ENCODE results near the gene CCS. TPM values are rescaled to one million over a fixed set of nuclear protein-coding genes. Genes with fewer than 3 reads are reported as not detected.
A peak's percentile ranks its signal among the peaks of the same experiment; 100 is the strongest.

CCS gene
- total RNA-seq, 2 donors from 2014 or later, result 23.1 to 23.4 TPM

DNA sequence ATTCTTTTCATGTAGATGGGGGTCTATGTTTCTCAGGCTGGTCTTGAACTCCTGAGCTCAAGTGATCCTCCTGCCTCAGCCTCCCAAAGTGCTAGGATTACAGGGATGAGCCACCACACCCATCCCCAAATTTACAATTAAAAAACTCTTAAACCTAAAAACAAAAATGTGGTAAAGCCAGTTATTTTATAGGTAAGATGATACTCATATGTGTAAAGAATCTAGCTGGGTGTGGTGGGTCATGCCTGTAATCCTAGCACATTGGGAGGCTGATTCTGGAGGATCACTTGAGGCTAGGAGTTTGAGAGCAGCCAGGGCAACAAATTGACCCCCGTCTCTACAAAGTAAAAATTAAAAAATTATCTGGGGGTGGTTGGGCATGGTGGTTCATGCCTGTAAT is 19.5 kb downstream of the CCS start:
- DNase-seq, result no peak
- Mint-ChIP-seq H3K36me3 (ENCODE audit: low read depth) (peaks cover 7% of the 10 kb centered on the region), H3K4me1 (peaks cover 21% of the 10 kb centered on the region), H3K27me3 (no peaks in the 10 kb centered on the region), H3K27ac (no peak overlapping the region), H3K4me3 (no peak overlapping the region)
- H3K9me3 ChIP-seq (ENCODE audit: control insufficient read depth, low read length, poor library complexity, severe bottlenecking), result no peaks in the 10 kb centered on the region
- no peak for ATAC-seq

DNA sequence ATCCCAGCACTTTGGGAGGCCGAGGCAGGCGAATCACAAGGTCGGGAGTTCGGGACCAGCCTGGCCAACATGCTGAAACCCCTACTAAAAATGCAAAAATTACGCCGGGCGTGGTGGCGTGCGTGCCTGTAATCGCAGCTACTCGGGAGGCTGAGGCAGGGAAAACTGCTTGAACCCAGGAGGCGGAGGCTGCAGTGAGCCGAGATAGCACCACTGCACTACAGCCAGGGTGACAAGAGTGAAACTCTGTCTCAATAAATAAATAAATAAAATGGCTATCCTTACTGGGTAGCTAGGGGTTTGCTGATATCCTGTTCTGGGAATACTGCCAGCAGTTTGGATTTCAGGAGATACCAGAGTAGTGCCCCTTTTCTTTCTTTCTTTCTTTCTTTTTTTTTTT is 21.1 kb downstream of the CCS start:
- no peaks in the 10 kb centered on the region for H3K9me3 ChIP-seq (ENCODE audit: control insufficient read depth, low read length, poor library complexity, severe bottlenecking)
- ATAC-seq, result no peak
- Mint-ChIP-seq H3K36me3 (ENCODE audit: low read depth) (peaks cover 12% of the 10 kb centered on the region), H3K4me1 (peaks cover 36% of the 10 kb centered on the region), H3K27ac (no peak overlapping the region), H3K4me3 (no peak overlapping the region), H3K27me3 (no peaks in the 10 kb centered on the region)
- DNase-seq, result no peak

- ATAC-seq, result peak; percentile 86
- Mint-ChIP-seq H3K4me3 (peak within 1 kb of the TSS; percentile 98), H3K36me3 (ENCODE audit: low read depth) (peaks cover 12% of the 10 kb centered on the region)
These were observed 23.6 kb downstream of the CCS start, which contains the start of gene RBM14 for GRCh38 chr11:66616379-66617154. Gene RBM14, plus strand, starts transcription at chr11:66616630. Its CDS starts 91 bp downstream, at chr11:66616721.

DNA sequence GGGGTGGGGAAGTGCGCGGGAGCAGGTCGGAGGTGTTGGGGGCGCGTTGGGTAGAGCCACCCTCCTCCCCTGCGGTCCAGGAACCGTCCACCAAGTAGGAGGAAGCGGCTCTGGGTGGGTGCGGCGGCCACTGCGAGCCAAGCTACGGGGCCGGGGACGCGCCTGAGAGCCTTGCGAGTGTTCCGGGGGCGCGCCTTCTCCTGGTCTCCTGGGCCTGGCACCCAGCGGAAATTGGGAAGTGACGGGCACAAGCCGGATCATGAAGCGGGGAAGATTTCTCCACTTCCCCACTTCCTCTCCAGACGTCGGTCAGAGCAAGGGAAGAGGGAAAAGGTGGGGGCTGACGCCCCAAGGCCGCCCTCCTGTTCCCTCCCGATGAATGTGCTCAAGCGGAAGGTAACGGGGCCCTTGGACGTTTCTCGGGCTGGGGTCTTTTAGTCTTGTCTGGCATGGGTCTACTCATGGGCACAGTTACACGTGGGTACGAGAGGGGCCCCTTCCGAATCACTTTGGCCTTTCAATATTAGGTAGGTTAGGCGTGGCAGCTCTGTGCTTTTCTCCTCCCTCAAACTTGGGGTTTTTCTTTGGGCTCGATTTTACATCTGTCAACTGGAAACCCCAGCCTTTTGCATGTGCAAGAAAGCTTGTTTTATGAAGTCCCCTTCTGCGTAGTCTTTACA is 24.3 kb downstream of the CCS start:
- Mint-ChIP-seq H3K36me3 (ENCODE audit: low read depth) (peaks cover 12% of the 10 kb centered on the region), H3K4me3 (peak overlapping the region; percentile 98), H3K27ac (peak overlapping the region; percentile 97), H3K4me1 (peaks cover 51% of the 10 kb centered on the region), H3K27me3 (no peaks in the 10 kb centered on the region)
- ATAC-seq (no peak), DNase-seq (peak in 1 of 3 donors; percentile 22)
- H3K9me3 ChIP-seq (ENCODE audit: control insufficient read depth, low read length, poor library complexity, severe bottlenecking), result no peaks in the 10 kb centered on the region

More at GRCh38 chr11:66616379-66617154, 23.6 kb downstream of the CCS start, which contains the start of gene RBM14:
- H3K9me3 ChIP-seq (ENCODE audit: control insufficient read depth, low read length, poor library complexity, severe bottlenecking), result no peaks in the 10 kb centered on the region
- DNase-seq, result peak; percentile 96 to 97 (median 97)
- Mint-ChIP-seq H3K27me3 (no peaks in the 10 kb centered on the region), H3K27ac (peak within 1 kb of the TSS; percentile 97), H3K4me1 (peaks cover 44% of the 10 kb centered on the region)

GRCh38 chr11:66619080-66619554 is 26.1 kb downstream of the CCS start:
- H3K27ac Mint-ChIP-seq, result peak overlapping the region; percentile 97
- peaks cover 14% of the 10 kb centered on the region for H3K36me3 Mint-ChIP-seq (ENCODE audit: low read depth)
- DNase-seq (peak in 1 of 3 donors; percentile 35), ATAC-seq (peak; percentile 60)
- H3K9me3 ChIP-seq (ENCODE audit: control insufficient read depth, low read length, poor library complexity, severe bottlenecking), result no peaks in the 10 kb centered on the region
- peaks cover 69% of the 10 kb centered on the region for H3K4me1 Mint-ChIP-seq
- peak overlapping the region; percentile 98 for H3K4me3 Mint-ChIP-seq
- no peaks in the 10 kb centered on the region for H3K27me3 Mint-ChIP-seq

DNA sequence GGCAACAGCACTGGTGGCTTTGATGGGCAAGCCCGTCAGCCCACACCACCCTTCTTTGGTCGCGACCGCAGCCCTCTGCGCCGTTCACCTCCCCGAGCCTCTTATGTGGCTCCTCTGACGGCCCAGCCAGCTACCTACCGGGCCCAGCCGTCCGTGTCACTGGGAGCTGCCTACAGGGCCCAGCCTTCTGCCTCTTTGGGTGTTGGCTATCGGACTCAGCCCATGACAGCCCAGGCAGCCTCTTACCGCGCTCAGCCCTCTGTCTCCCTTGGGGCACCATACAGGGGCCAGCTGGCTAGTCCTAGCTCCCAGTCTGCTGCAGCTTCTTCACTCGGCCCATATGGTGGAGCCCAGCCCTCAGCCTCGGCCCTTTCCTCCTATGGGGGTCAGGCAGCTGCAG is 31.5 kb downstream of the CCS start:
- peak overlapping the region; percentile 97 for H3K27ac Mint-ChIP-seq
- H3K27me3 Mint-ChIP-seq, result no peaks in the 10 kb centered on the region
- H3K4me3 Mint-ChIP-seq, result no peak overlapping the region
- H3K9me3 ChIP-seq (ENCODE audit: control insufficient read depth, low read length, poor library complexity, severe bottlenecking), result no peaks in the 10 kb centered on the region
- ATAC-seq, result no peak
- DNase-seq, result no peak
- peaks cover 14% of the 10 kb centered on the region for H3K36me3 Mint-ChIP-seq (ENCODE audit: low read depth)
- H3K4me1 Mint-ChIP-seq, result peaks cover 64% of the 10 kb centered on the region

DNA sequence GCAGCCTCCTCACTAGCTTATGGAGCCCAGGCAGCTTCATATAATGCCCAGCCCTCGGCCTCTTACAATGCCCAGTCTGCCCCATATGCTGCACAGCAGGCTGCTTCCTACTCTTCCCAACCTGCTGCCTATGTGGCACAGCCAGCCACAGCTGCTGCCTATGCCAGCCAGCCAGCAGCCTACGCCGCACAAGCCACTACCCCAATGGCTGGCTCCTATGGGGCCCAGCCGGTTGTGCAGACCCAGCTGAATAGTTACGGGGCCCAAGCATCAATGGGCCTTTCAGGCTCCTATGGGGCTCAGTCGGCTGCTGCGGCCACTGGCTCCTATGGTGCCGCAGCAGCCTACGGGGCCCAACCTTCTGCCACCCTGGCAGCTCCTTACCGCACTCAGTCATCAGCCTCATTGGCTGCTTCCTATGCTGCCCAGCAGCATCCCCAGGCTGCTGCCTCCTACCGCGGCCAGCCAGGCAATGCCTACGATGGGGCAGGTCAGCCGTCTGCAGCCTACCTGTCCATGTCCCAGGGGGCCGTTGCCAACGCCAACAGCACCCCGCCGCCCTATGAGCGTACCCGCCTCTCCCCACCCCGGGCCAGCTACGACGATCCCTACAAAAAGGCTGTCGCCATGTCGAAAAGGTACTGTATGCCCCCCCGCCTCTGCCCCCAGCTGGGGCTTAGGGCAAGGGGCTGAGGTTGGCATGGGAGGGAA is 32.2 kb downstream of the CCS start:
- peaks cover 14% of the 10 kb centered on the region for H3K36me3 Mint-ChIP-seq (ENCODE audit: low read depth)
- no peaks in the 10 kb centered on the region for H3K9me3 ChIP-seq (ENCODE audit: control insufficient read depth, low read length, poor library complexity, severe bottlenecking)
- H3K27ac Mint-ChIP-seq, result peak overlapping the region; percentile 91
- no peaks in the 10 kb centered on the region for H3K27me3 Mint-ChIP-seq
- ATAC-seq (no peak), DNase-seq (no peak)
- no peak overlapping the region for H3K4me3 Mint-ChIP-seq
- peaks cover 63% of the 10 kb centered on the region for H3K4me1 Mint-ChIP-seq

DNA sequence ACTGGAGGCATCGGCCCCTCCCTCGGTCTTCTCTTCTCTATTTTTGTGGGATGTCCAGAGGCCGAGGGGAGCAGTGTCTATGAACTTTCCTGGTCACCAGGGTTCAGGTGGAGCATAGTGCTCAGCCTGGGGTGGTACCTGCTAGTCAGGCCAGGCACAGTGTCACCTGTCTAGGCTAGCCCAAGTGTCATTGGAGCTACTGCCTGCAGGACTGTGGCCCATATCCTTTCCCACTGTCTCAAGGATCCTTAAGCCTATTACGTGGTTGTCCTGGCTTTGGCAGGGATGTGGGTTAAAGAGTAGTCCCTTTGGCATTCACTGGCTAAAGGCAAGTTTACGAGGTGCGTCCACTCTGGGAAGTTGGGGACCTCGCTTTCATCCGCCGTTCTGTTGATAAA is 32.8 kb downstream of the CCS start:
- H3K36me3 Mint-ChIP-seq (ENCODE audit: low read depth), result peaks cover 14% of the 10 kb centered on the region

GRCh38 chr11:66626382-66626781 is 33.4 kb downstream of the CCS start:
- ATAC-seq (no peak), DNase-seq (no peak)
- no peaks in the 10 kb centered on the region for H3K9me3 ChIP-seq (ENCODE audit: control insufficient read depth, low read length, poor library complexity, severe bottlenecking)
- Mint-ChIP-seq H3K4me3 (peak overlapping the region; percentile 76), H3K27me3 (no peaks in the 10 kb centered on the region), H3K4me1 (peaks cover 58% of the 10 kb centered on the region), H3K27ac (peak overlapping the region; percentile 91), H3K36me3 (ENCODE audit: low read depth) (peaks cover 14% of the 10 kb centered on the region)

More for the DNA sequence above, 32.8 kb downstream of the CCS start:
- peaks cover 61% of the 10 kb centered on the region for H3K4me1 Mint-ChIP-seq
- H3K27ac Mint-ChIP-seq, result peak overlapping the region; percentile 91
- H3K4me3 Mint-ChIP-seq, result peak overlapping the region; percentile 76
- ATAC-seq (no peak), DNase-seq (no peak)
- no peaks in the 10 kb centered on the region for H3K9me3 ChIP-seq (ENCODE audit: control insufficient read depth, low read length, poor library complexity, severe bottlenecking)
- no peaks in the 10 kb centered on the region for H3K27me3 Mint-ChIP-seq

DNA sequence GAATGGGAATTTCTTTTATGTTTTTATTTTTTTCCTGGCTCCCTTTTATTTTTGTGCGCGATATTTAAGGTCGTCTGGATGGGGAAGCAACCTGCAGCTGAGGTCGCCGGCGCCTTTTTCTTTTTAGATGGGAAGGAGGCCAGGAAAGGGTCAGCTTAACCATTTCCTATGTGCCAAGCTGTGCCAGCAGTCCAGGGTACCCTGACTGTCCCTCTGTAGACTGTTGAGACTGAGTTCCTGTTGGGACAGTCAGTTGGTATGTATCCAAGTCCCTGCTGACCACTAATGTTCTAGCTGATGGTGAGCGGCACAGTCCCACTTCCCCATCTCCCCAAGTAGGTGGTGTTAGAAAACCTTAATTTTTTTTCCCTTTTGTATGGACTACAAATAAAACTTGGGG is 33.9 kb downstream of the CCS start:
- Mint-ChIP-seq H3K36me3 (ENCODE audit: low read depth) (peaks cover 14% of the 10 kb centered on the region), H3K27ac (peak overlapping the region; percentile 91), H3K4me3 (peak overlapping the region; percentile 12), H3K27me3 (no peaks in the 10 kb centered on the region), H3K4me1 (peaks cover 55% of the 10 kb centered on the region)
- DNase-seq (no peak), ATAC-seq (no peak)
- H3K9me3 ChIP-seq (ENCODE audit: control insufficient read depth, low read length, poor library complexity, severe bottlenecking), result no peaks in the 10 kb centered on the region

GRCh38 chr11:66628061-66628603 is 35.1 kb downstream of the CCS start:
- no peaks in the 10 kb centered on the region for H3K9me3 ChIP-seq (ENCODE audit: control insufficient read depth, low read length, poor library complexity, severe bottlenecking)
- Mint-ChIP-seq H3K27me3 (no peaks in the 10 kb centered on the region), H3K4me1 (peaks cover 48% of the 10 kb centered on the region), H3K27ac (peak overlapping the region; percentile 91), H3K4me3 (peak overlapping the region; percentile 65), H3K36me3 (ENCODE audit: low read depth) (peaks cover 16% of the 10 kb centered on the region)
- ATAC-seq (no peak), DNase-seq (no peak)

GRCh38 chr11:66629356-66629755 is 36.4 kb downstream of the CCS start:
- Mint-ChIP-seq H3K36me3 (ENCODE audit: low read depth) (peaks cover 13% of the 10 kb centered on the region), H3K4me1 (peaks cover 40% of the 10 kb centered on the region), H3K27me3 (no peaks in the 10 kb centered on the region), H3K4me3 (no peak overlapping the region), H3K27ac (peak overlapping the region; percentile 91)
- no peaks in the 10 kb centered on the region for H3K9me3 ChIP-seq (ENCODE audit: control insufficient read depth, low read length, poor library complexity, severe bottlenecking)
- ATAC-seq (no peak), DNase-seq (no peak)

DNA sequence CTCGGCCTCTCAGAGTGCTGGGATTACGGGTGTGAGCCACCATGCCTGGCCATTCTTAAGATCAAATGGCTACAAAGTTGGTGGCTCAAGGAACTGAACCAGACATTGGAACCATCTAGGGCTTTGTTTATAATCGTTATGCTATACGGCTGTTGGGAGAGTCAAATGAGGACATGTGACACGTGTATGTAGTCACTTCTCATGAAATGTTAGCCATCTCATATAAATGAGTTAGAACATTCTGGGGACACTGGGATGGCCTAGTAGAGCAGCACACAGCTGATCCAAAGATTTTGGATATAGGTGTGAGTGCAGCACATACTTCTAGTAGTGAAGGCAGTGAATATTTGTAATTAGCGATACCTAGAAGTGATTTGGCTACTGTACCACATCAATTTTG is 38.9 kb downstream of the CCS start:
- peaks cover 35% of the 10 kb centered on the region for H3K4me1 Mint-ChIP-seq
- ATAC-seq, result no peak
- peak overlapping the region; percentile 75 for H3K27ac Mint-ChIP-seq
- H3K4me3 Mint-ChIP-seq, result peak overlapping the region; percentile 36
- peaks cover 13% of the 10 kb centered on the region for H3K36me3 Mint-ChIP-seq (ENCODE audit: low read depth)
- DNase-seq, result no peak
- H3K9me3 ChIP-seq (ENCODE audit: control insufficient read depth, low read length, poor library complexity, severe bottlenecking), result no peaks in the 10 kb centered on the region
- no peaks in the 10 kb centered on the region for H3K27me3 Mint-ChIP-seq

All from T-helper 17 cell (primary cell).